Fibroblast of peridontal ligament (primary cell): Measurements from ENCODE around the gene NR3C2.

Source experiments
- DNase-seq: peaks from one replicate; pipeline ENCODE4 v3.0.0-alpha.2; 2010; ENCODE audit errors: extremely low read depth

Gene NR3C2

DNA sequence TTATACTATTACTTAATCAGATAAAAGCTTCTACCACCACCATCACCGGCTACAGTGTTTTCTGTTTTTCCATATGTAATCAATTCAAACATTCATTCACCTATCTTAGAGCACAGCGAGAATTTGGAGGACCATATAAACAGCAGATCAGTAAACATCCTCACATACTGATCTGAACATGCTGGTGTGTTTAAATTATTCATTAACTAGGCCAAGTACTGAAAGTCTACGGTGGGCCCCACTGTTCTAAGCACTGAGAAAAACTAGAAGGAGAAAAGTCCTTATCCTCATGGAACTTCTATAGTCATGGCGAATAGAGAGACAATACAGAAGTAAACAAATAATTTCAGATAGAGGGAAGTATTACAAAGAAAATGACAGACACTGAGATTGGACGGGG lies 176.6 kb downstream of the NR3C2 start:
- DNase-seq = no peak

DNA sequence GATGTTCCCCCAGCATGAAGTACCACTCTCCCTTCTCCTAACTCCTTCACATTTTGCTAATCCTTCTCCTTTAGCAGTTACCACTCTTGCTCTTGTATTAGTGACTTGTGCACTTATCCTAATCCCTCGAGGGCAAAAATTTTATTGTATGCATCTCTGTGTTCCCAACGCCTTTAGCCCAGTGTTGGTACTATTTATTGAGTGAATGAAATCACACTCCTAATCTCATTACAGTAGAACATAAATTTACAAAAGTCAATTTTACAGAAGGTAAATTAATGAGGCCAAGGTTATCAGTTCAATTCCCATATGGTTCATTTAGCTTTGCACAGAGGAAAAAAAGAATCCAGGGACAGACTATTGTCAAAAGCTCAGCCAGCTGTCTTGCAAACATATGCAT lies 178.4 kb downstream of the NR3C2 start:
- no peak for DNase-seq

DNA sequence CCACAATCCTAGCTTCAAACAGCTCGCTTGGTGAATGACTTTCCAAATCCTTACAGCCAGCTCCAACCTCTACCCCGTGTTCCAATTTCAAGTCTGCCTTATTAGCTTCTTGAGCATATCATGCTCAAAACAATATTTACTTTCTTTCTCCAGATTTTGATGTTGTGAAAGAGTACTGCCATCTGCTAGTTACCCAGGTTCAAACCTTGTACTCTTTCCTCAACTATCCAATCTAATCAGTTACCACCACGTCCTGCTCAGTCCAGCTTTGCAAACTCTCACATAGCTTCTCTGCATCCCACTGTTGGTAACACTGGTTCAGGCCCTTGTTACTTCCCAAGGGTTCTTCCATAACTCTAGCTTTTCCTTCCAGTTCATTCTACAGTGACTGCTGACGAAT lies 179.1 kb downstream of the NR3C2 start:
- no peak for DNase-seq

DNA sequence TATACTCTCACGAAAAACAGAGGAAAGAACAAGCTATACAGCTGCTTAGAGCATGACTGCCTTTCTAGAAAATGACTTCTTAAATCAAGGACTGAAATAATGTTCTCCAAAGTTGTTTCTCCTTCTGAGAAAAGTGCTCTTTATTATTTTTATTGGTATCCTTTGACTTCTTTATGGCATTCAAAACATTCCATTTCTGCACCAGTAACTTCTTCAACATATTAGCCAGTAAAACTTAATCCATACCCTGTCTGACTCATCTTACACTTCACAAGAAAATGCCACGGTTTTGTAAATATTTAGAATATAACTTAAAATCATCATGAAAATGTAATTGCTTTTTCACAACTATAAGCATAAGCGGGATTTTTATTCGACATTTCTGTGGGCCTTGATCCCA lies 180.4 kb downstream of the NR3C2 start:
- no peak for DNase-seq

DNA sequence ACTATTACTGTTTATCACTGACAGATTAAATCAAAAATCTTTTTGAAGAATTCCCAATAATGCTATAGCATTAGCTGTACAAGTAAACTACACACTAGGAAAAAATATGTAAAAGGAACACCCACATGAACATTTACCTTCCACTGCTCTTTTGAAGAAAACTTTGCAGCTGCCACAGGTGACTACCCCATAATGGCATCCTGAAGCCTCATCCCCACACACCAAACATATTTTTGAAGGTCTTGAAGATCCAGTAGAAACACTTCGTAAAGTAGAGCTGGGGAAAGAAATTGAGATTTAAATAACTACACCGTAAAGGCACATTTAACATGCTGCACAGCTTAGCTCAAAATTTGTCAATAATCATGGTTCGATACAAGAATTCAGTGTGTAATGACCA lies 182.4 kb downstream of the NR3C2 start:
- DNase-seq = no peak

DNA sequence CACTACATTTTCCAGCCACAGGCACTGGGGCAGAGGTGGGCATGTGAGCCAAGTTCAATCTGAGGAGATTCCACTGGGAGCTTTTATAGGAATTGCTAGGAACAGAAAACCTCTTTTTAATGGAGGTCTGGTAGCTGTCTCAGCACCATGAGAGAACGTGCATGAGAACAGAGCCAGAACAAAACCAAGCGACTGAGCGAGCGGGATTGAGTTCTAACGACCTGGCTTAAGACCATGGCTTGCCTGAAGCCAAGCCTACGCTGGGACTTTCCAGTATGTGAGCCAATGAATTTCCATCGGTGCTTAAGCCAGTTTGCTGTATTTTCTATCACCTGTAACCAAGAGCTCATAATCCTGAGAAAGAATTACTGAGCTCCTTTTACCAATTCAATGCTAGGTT lies 183.7 kb downstream of the NR3C2 start:
- DNase-seq = no peak

DNA sequence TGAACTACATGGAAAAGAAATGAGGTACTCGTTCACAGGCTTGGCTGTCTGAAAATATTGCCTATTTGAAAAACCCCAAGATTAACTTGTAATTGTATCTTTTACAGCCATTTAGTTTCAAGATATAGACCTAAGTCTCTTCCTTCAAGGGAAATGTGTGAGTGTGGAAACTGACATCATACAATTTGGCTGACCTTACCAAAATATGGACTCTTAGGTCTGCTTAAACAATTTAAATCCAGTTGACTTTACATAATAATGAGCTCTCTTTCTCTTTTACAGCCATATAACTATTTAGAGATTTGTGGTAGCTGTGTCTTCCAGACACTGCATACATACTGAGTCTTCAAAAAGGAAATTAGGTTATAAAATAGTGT lies 186.9 kb downstream of the NR3C2 start:
- no peak for DNase-seq

DNA sequence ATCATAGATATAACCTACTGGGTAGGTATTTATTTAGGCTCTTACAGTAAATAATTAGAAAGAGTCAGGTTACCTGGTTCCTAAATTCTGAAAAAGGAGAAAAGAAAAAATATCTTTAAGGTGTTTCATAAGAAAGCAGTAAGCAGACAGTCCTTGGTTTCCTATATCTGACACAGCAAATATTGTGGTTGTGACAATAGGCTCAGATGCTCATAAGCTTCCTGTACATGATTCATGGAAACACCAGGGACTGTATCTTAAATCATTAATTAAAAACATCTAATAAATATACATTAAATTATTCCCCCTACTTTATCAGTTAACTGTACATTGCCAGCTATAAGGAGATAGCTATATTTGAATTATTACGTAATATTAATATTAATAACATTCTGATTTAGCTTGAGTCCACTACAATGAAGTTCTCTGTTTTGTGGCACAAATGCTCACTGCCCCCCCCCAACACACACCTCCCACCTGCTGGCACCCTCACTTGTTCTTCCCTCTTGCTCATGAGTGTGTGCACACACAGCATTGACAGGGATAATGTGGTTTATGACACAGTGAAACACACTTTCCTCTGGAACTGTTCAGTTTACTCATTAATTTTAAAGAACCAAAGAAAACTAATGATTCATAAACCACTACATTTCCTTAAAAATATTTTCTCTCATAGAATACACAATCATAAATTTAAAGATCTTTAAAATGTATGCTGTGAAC lies 187.4 kb downstream of the NR3C2 start:
- no peak for DNase-seq

DNA sequence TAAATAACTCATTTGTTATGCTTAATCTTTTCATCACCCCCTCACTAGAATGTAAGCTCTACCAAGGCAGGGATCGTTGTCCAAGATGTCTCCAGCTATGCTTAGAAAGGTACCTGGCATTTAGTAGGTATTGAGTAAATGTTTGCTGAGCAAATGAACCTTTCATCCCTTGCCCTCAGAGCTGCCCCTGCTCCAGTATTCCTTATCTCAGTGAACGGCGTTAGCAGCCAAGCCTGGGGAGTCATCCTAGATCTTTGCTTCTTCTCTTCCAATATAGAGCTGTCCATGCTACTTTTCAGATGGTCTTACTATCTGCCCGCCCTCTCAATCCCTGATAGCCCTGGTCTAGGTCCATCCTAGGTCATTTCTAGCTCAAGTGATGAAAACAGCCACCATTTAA lies 188.4 kb downstream of the NR3C2 start:
- no peak for DNase-seq

DNA sequence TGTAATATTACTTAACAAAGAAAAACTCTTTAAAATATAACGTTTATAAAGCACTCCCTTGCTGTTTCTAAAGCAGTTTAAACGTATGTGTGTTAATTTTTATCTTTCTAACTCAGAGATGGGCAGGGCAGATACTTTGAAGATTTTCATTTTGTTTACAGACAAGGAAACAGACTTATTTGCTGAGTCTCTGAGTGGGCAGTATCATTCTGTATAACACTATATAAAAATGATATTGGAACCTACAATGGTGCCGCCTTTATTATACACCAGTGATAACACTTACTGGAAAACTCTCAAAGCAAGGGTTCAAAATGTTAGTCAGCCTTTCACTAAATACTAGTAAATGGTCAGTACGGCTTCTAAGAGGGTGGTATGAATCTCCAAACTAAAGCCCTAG lies 193.4 kb downstream of the NR3C2 start:
- DNase-seq = no peak

DNA sequence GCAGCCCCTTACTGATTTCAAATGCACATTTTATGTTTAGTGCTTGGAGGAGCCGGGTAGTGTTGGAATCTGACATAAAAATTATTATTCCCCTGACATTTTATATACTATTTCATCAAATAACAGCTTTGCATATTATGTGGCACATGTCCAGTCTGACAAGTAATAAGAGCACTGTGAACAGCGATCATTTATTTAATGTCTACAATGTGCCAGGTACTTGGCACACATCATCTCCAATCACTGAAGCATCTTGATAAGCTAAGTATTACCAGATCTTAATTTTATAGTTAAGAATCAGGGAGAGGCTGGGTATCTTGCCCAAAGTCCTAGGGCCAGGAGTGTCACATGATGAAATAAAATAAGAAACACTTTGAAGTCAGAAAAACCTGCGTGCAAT lies 197.2 kb downstream of the NR3C2 start:
- DNase-seq = no peak

DNA sequence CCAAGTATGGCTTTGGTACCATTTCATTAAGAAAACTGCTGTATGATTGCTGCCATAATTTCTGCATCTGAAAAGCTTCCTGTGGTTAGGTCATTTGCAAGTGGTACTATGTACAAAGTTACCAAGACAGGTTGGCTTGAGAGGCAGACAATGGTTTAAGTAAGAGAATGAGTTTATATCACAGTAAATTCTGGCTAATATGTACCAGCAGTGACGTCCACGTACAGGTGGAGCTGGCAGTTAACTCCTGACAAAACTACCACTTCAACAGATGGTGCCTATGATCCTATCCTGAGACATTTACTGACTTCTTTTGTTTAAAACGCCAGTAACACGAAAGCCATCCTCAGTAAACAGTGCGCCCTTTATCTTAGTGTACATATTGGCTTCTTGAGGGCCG lies 198.4 kb downstream of the NR3C2 start:
- DNase-seq = no peak

DNA sequence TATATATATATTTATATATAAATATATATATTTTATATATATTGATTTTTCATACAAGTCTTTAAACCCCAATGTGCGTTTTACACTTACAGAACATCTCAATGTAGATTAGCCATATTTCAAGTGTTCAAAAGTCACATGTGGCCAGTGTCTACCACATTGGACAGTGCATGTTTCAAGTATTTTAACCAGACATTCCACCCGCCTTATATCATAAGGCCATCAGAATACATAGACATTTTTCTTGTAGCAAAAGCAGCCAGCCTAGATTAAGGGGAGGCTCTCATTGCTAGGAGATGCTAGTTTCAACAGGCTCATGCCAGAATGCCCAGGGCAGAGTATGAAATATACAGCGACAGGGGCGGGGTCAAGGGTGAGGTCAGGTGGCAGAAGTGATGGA lies 202.0 kb downstream of the NR3C2 start:
- no peak for DNase-seq

DNA sequence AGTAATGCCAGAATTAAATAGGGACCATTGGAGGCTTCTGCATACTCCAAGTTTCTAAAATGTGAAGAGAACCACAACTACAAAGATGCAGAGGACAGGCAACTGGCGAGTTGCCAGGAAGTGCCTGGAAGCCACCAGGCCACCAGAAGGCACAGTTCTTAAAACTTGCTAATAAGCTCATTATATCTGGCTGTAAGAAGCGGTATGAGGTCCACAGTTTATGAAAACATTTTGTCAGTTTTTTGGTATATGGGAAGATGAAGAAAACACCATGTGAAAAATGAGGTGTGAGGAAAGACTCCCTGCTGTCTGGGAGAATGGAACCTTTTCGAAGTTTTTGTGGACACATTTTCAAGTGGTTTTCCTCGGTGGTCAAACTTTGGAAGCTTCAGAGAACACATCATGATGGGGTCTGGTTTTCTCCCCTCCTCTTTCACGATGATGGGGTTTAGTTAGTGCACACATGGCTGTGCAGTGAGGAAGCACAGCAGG lies 202.7 kb downstream of the NR3C2 start:
- DNase-seq = no peak

DNA sequence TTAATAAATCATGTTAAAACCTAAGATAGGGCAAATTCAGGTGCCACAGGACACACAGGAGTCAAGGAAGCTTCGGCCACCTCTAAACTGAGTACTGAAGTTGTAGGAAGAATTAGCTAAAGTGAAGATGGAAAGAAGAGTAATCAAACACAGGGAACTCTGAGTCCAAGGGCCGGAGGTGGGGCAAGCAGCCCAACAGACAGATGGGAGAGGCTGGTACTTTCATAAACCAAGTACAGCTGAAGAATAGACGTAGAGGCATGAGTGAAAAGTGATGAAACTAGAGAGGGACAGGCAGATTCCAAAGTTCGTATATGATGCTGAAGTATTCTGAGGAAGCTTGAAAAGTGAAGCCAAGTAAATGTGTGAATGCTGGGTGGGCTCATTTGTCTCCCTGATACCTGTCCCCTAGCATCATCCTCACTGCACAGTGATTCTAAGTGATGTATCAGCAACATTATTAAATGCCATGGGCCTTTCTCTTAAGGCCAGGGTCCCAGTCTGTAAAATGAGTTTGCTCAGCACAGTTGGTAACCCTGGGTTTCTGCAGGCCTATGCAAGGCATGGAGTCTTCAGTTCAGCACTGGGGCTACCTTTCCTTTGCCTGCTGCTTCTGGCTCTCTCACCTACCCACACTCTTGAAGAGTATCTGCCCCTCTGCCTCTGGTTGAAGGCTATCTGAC lies 203.3 kb downstream of the NR3C2 start:
- no peak for DNase-seq

DNA sequence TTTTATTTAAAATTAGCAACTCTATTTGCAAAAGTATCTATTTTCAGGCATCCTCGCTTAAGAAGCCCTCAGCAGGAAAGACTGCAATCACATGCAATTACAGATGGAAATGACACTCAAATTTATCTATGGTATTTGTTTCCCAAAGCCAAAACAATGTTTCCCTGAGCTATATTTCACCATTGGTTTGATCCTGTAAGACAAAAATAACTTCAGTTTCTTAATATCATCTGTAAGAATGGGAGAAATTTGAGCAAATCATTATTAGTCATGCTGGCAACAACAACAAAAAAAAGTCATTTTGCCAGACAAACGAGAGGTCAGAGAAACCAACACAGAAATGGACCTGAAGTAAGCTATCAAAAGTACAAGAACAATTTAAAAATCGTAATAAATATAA lies 204.1 kb downstream of the NR3C2 start:
- DNase-seq = no peak

DNA sequence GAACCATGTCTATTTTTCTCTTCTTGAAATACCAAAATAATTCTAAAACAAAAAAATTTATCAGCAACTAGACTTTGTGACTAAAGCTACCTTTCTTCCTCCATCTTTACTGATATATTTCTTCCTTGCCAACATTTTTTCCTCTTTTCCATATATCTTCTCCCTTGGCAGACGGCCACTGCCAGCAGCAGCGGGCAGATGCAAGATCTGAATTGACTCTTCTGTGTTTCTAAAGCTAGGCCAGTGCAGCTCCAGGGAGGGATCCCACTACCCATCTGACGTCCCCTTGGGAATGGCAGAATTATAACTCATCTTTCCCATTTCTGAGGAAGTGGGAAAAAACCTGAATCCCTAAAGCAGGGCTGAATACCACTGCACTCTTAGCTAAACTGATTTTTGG lies 206.4 kb downstream of the NR3C2 start:
- no peak for DNase-seq

DNA sequence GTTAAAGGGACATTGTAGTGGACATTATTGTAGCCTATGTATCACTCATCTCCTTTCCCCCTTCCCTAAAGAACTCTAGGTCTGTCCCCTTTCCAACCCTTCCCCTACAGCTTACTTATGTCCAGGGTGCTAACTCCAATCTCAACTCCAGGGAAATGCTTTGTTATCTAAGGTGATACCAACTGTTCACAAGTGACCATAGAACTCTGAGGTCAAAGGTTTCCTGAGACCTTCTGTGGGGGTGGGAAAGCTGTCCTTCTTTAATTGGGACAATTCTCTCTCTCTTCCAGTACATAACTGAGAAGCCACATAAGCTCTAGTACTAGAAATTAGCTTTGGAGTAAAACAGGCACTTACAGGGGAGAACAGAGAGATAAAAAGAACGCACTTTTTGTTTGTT lies 212.4 kb downstream of the NR3C2 start:
- no peak for DNase-seq

DNA sequence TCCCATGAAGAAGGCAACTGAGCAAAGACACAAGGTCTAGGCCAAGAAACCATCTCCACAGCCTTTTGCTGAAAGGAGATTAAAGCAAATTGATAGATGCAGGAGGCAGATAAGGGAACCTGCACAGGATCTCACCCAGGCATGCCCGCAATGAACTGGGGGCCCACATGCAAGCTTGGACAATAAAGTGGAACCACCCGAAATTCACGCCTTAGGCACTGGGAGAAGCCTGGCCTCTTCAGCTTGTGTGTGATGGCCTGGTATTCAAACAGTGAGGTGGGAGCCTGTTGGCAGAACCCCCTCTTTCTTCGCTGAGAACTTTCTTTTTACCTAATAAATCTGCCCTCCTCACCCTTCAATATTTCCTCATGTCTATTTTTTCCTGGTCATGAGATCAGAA lies 213.2 kb downstream of the NR3C2 start:
- DNase-seq = no peak

DNA sequence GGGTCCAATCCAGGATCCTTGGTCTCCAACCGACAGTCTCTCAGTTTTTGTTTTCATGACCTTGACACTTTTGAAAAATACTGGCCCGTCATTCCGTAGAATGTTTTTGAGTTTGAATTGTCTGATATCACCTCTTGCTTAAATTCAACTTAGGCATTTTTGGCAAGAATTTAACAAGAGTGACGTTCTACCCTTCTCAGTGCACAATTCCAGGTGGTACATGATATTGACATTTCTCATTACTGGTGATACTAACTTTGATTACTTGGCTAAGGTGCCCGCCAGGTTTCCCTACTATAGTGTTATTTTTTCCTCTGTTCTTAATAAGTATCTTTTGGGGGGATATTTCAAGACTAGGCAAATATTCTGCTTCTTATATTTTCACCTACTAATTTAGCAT lies 215.1 kb downstream of the NR3C2 start:
- no peak for DNase-seq

DNA sequence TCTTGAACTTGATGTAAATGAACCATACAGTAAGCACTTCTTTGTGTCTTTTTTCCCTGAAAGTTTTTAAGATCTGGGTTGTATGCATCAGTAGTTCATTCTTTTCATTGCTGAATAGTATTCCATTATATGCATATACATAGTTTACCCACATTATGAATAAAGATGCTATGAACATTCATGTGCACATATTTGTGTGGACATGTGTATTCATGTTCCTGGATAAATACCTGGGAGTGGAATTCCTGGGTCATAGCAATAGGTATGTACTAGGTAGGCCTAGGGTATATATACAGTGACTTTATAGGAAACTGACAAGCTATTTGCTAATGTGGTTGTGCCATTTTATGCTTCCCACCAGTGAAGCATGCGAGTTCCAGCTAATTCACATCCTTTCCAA lies 215.9 kb downstream of the NR3C2 start:
- DNase-seq = no peak

DNA sequence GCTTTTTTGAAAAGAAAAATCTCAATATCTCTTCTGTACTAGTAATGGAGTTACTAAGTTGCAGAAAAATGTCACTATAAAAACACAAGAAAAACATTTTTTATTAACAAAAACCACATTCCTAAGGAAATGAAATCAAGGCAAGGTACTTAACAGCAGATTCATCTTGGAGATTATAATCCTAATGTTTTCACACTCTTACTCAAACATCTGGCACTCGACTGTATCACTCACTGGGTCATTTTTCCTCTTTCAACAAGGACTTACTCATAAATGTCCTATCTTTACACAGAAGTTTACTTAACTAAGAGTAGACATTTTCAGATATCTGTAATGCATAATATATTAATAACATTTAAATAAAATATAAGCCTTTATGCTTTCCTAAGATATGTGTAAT lies 216.6 kb downstream of the NR3C2 start:
- no peak for DNase-seq

DNA sequence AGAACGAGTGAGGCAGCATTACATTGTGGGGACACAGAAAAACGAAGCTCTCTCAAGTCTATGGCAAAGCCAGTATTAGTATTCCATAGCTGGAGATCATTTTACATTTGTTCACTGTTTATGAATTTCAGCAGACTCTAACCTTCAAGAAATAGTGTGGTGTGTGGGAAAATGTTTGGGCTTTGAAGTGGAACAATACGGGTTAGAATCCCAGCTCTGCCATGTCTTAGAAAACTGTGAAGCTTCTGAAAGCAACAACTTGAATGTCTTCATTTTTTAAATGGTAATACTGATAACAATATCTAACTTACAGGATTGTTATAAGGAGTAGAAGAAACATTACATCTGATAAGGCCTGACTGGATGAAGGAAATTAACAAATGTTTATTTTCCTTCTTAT lies 217.7 kb downstream of the NR3C2 start:
- no peak for DNase-seq
